Neuronal stem cell (in vitro differentiated cells): Measurements from ENCODE around the gene NLRP6.
A peak's percentile ranks its signal among the peaks of the same experiment; 100 is the strongest.

Experiments
- DNase-seq: peaks from one replicate; pipeline ENCODE4 v3.0.0-alpha.2; 2013; ENCODE audit warnings: low spot score
- H2AFZ ChIP-seq: one replicate; pipeline ENCODE4 v1.6.1; 2013; ENCODE audit warnings: mild to moderate bottlenecking, low read length, inconsistent platforms
- H2AK5ac ChIP-seq: 2 replicates; pipeline ENCODE4 v1.6.1; 2013; ENCODE audit warnings: low read depth, mild to moderate bottlenecking, inconsistent platforms, low read length, moderate library complexity, mixed read lengths
- H2BK120ac ChIP-seq: 2 replicates; pipeline ENCODE4 v1.6.1; 2013; ENCODE audit warnings: low read depth, mild to moderate bottlenecking, inconsistent platforms, low read length, moderate library complexity, mixed read lengths
- H2BK12ac ChIP-seq: one replicate; pipeline ENCODE4 v1.6.1; 2013; ENCODE audit warnings: low read length, inconsistent platforms
- H2BK15ac ChIP-seq: 2 replicates; pipeline ENCODE4 v1.6.1; 2013; ENCODE audit warnings: mild to moderate bottlenecking, low read length, inconsistent platforms, mixed read lengths
- H2BK5ac ChIP-seq: one replicate; pipeline ENCODE4 v1.6.1; 2013; ENCODE audit warnings: inconsistent platforms, mild to moderate bottlenecking, low read length, moderate library complexity
- H3K14ac ChIP-seq: one replicate; pipeline ENCODE4 v1.6.1; 2013; ENCODE audit warnings: low read length, inconsistent platforms
- H3K18ac ChIP-seq: 2 replicates; pipeline ENCODE4 v1.6.1; 2013; ENCODE audit warnings: low read length, inconsistent platforms
- H3K23ac ChIP-seq: 2 replicates; pipeline ENCODE4 v1.6.1; 2013; ENCODE audit warnings: low read depth, mild to moderate bottlenecking, mixed read lengths, low read length, inconsistent platforms; ENCODE audit not compliant: poor library complexity
- H3K27ac ChIP-seq: replicated peaks from 3 replicates; pipeline ENCODE4 v1.5.1; 2013; ENCODE audit warnings: low read length, inconsistent platforms
- H3K27me3 ChIP-seq, 3 experiments: 2 replicates each; pipeline ENCODE4 v1.6.1; 2013; ENCODE audit warnings: low read length in 3 of 3, mild to moderate bottlenecking in 2 of 3, inconsistent platforms in 1 of 3, low read depth in 1 of 3, mixed read lengths in 1 of 3, moderate library complexity in 1 of 3; ENCODE audit not compliant: control insufficient read depth in 3 of 3, insufficient read depth in 3 of 3
- H3K36me3 ChIP-seq, 2 donors: replicated peaks in 1 of 2; 2 replicates each; pipeline ENCODE4 v1.6.1; 2013; ENCODE audit warnings: low read length in 2 of 2; ENCODE audit not compliant: control insufficient read depth in 2 of 2, insufficient read depth in 2 of 2
- H3K4ac ChIP-seq: 2 replicates; pipeline ENCODE4 v1.6.1; 2013; ENCODE audit warnings: inconsistent platforms, mild to moderate bottlenecking, low read length, moderate library complexity
- H3K4me1 ChIP-seq, 2 donors: 1 replicate in 1 of 2; 2 replicates in 1 of 2; pipeline ENCODE4 v1.6.1; 2013; ENCODE audit warnings: low read length in 2 of 2, low read depth in 1 of 2; ENCODE audit not compliant: control insufficient read depth in 2 of 2, insufficient read depth in 1 of 2
- H3K4me2 ChIP-seq: one replicate; pipeline ENCODE4 v1.6.1; 2013; ENCODE audit warnings: mild to moderate bottlenecking, low read length, inconsistent platforms; ENCODE audit not compliant: insufficient read depth, poor library complexity, severe bottlenecking
- H3K4me3 ChIP-seq, 2 donors: 2 replicates each; pipeline ENCODE4 v1.5.1; 2013; ENCODE audit warnings: low read length in 2 of 2, mild to moderate bottlenecking in 2 of 2, inconsistent platforms in 1 of 2, moderate library complexity in 1 of 2
- H3K79me1 ChIP-seq: one replicate; pipeline ENCODE4 v1.6.1; 2013; ENCODE audit warnings: low read depth, mild to moderate bottlenecking, inconsistent platforms, low read length, moderate library complexity
- H3K9ac ChIP-seq: one replicate; pipeline ENCODE4 v1.6.1; 2013; ENCODE audit warnings: mild to moderate bottlenecking, low read depth, low read length, inconsistent platforms; ENCODE audit not compliant: poor library complexity
- H3K9me3 ChIP-seq, 2 donors: replicated peaks in 1 of 2; 2 replicates each; pipeline versions ENCODE3 to v1.6.1; 2013; ENCODE audit warnings: low read length in 2 of 2, mild to moderate bottlenecking in 2 of 2, inconsistent platforms in 1 of 2, low read depth in 1 of 2, mixed read lengths in 1 of 2, moderate library complexity in 1 of 2; ENCODE audit not compliant: control insufficient read depth in 2 of 2, insufficient read depth in 1 of 2
- H4K8ac ChIP-seq: one replicate; pipeline ENCODE4 v1.6.1; 2013; ENCODE audit warnings: low read depth, mild to moderate bottlenecking, inconsistent platforms, low read length, moderate library complexity
- H4K91ac ChIP-seq: one replicate; pipeline ENCODE4 v1.6.1; 2013; ENCODE audit warnings: low read length, low read depth, mild to moderate bottlenecking, inconsistent platforms; ENCODE audit not compliant: poor library complexity
- WGBS, 2 donors: extraction: QIAGEN DNeasy Blood & Tissue Kit; methylation state at CpG; one replicate each; pipeline ENCODE4 v1.1.7; 2013; ENCODE audit warnings: missing lambda C conversion rate in 2 of 2, mixed read lengths in 1 of 2; ENCODE audit not compliant: insufficient read length in 2 of 2, insufficient replicate concordance in 1 of 2; ENCODE audit errors: extremely low coverage in 2 of 2; 5-methylcytosine and 5-hydroxymethylcytosine counted together

NLRP6 gene

GRCh38 chr11:293852-294661, 15.8 kb downstream of the NLRP6 start:
- Histone ChIP-seq H3K27me3 (no peaks in the 10 kb centered on the region), H3K4me2 (no peak overlapping the region), H3K9me3 (no peaks in the 10 kb centered on the region), H3K4me3 (no peak overlapping the region), H3K4ac (no peak overlapping the region), H3K36me3 (peaks cover 23 to 31% of the 10 kb centered on the region in 2 donors), H3K79me1 (peaks cover 5% of the 10 kb centered on the region), H2BK15ac (no peak overlapping the region), H2BK5ac (no peak overlapping the region), H2AK5ac (no peak overlapping the region), H3K14ac (no peak overlapping the region), H4K8ac (peak overlapping the region; percentile 82), H4K91ac (no peak overlapping the region), H3K27ac (no peak overlapping the region), H2BK120ac (no peak overlapping the region), H3K23ac (no peak overlapping the region), H3K18ac (no peak overlapping the region), H2BK12ac (peak overlapping the region; percentile 10), H3K4me1 (peaks cover 10 to 11% of the 10 kb centered on the region in 2 donors), H2AFZ (no peak overlapping the region), H3K9ac (no peak overlapping the region)
- whole genome bisulfite sequencing, 2 donors: no CpG with 5 or more reads among the region's 27 CpGs
- no peak for DNase-seq

GRCh38 chr11:294780-295179, 16.6 kb downstream of the NLRP6 start:
- Histone ChIP-seq H3K4me1 (peaks cover 6% of the 10 kb centered on the region in 2 donors), H3K79me1 (peaks cover 2% of the 10 kb centered on the region), H3K27ac (no peak overlapping the region), H2BK5ac (peak overlapping the region; percentile 35), H3K36me3 (peaks cover 23 to 31% of the 10 kb centered on the region in 2 donors), H3K4me2 (no peak overlapping the region), H3K4me3 (no peak overlapping the region), H3K23ac (peak overlapping the region; percentile 22), H2AK5ac (no peak overlapping the region), H4K8ac (no peak overlapping the region), H4K91ac (no peak overlapping the region), H3K4ac (no peak overlapping the region), H3K18ac (no peak overlapping the region), H3K9ac (peak overlapping the region; percentile 17), H3K9me3 (no peaks in the 10 kb centered on the region), H3K27me3 (no peaks in the 10 kb centered on the region), H2AFZ (no peak overlapping the region), H3K14ac (no peak overlapping the region), H2BK12ac (peak overlapping the region; percentile 73), H2BK15ac (no peak overlapping the region), H2BK120ac (no peak overlapping the region)
- WGBS, 2 donors: no CpG with 5 or more reads among the region's 16 CpGs
- DNase-seq: no peak

- Histone ChIP-seq H3K79me1 (no peaks in the 10 kb centered on the region), H3K18ac (peak overlapping the region; percentile 28), H3K4ac (no peak overlapping the region), H3K27me3 (no peaks in the 10 kb centered on the region), H3K4me2 (no peak overlapping the region), H3K23ac (peak overlapping the region; percentile 60), H4K8ac (peak overlapping the region; percentile 43), H3K36me3 (peaks cover 22 to 31% of the 10 kb centered on the region in 2 donors), H3K9ac (peak overlapping the region; percentile 63), H3K4me1 (peaks cover 6 to 9% of the 10 kb centered on the region in 2 donors), H4K91ac (no peak overlapping the region), H2BK5ac (peak overlapping the region; percentile 19), H2BK15ac (no peak overlapping the region), H2BK120ac (no peak overlapping the region), H3K14ac (peak overlapping the region; percentile 8), H2AK5ac (no peak overlapping the region), H2BK12ac (peak overlapping the region; percentile 30), H3K9me3 (no peaks in the 10 kb centered on the region), H3K27ac (no peak overlapping the region), H3K4me3 (no peak overlapping the region), H2AFZ (no peak overlapping the region)
- no CpG with 5 or more reads among the region's 26 CpGs for WGBS, 2 donors
- no peak for DNase-seq
Measured at GRCh38 chr11:295351-296170, 17.4 kb downstream of the NLRP6 start.
